Cardiac fibroblast (primary cell): ENCODE results near the gene MOCS2.

ENCODE experiments used
- DNase-seq, 2 donors: peaks; one replicate each; pipeline versions ENCODE4 v3.0.0 to v3.0.0-alpha.2; 2010; ENCODE audit warnings: low read depth in 2 of 2
- H3K4me3 ChIP-seq, 2 donors: replicated peaks in 1 of 2; 1 replicate in 1 of 2; 2 replicates in 1 of 2; pipeline ENCODE4 v1.5.1; 2011; ENCODE audit warnings: low read depth in 2 of 2, low read length in 2 of 2, mild to moderate bottlenecking in 2 of 2, moderate library complexity in 1 of 2
- TF ChIP-seq, protein P1 (sequence below): IDR thresholded peaks from one replicate; pipeline ENCODE4 v1.5.1; 2011; ENCODE audit warnings: low read depth, mild to moderate bottlenecking, low read length, inconsistent platforms

MOCS2 gene

DNA sequence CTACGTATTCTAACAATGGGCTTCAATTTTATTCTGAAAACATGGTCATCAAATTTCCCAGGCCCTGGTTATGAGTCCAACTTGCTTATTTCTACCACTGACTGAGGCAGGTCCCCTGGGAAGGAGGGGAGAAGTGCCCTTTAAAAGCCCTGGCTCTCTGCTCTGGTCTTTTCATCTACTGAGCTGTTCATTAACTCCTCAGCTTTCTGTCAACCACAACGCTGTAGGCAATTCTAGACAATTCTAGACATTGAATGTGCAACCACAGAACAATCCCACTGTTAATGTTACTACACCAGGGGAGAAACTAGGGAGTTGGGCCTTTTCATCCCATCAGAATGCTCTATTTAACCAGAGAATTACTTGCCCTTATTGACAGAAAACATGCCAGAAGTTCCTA is 10.0 kb downstream of the MOCS2 start:
- no peak for DNase-seq
- TF ChIP-seq, protein P1, sequence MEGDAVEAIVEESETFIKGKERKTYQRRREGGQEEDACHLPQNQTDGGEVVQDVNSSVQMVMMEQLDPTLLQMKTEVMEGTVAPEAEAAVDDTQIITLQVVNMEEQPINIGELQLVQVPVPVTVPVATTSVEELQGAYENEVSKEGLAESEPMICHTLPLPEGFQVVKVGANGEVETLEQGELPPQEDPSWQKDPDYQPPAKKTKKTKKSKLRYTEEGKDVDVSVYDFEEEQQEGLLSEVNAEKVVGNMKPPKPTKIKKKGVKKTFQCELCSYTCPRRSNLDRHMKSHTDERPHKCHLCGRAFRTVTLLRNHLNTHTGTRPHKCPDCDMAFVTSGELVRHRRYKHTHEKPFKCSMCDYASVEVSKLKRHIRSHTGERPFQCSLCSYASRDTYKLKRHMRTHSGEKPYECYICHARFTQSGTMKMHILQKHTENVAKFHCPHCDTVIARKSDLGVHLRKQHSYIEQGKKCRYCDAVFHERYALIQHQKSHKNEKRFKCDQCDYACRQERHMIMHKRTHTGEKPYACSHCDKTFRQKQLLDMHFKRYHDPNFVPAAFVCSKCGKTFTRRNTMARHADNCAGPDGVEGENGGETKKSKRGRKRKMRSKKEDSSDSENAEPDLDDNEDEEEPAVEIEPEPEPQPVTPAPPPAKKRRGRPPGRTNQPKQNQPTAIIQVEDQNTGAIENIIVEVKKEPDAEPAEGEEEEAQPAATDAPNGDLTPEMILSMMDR = no peak

DNA sequence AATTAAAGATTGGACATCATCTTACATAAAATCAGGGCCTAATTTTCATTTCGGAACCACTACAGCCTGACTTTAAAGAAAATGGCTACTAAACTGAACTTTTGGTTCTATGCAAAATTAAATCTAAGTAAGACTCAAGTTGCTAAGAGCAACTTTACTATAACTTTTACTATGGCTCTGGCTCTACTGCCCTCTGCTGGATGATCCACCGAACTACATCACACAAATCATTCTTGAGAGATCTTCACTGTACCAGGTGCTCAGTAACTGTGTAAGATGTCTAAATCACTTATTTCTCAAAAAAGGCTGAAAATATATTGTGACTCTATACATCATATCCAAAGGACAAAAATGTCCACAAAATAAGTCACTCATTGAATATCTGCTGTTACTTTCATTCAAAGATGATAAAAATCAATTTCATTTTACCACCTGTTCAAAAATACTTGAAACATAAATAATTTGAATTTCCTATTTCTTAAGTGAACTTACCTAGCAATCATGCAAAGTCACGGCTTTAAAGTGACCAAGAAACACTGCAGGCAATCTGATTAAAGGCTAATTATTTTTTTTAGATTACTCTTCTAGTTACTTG is 13.5 kb downstream of the MOCS2 start:
- TF ChIP-seq, protein P1 = peak; percentile 70
- DNase-seq = peak; percentile 81 to 84
- no peak overlapping the region for H3K4me3 ChIP-seq

More for the DNA sequence above, 10.0 kb downstream of the MOCS2 start:
- no peak overlapping the region for H3K4me3 ChIP-seq

DNA sequence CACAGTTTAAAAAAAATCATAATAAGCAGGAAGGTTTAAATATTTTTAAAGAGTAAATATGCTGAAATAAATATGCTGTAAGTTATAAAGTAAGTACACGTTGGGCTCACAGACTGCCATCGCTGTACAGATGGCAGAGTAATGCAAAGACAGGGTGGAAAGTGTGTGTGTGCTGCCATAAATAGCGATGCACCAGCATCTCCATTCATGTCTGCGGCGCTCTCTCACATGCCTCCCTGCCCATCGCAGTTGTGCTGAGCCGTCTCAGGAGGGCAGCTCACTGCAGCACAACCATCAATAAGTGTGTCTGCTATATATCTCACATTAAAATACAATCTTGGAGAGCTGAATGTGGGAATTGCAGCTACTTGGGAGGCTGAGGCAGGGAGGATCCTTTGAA is 14.3 kb downstream of the MOCS2 start:
- TF ChIP-seq, protein P1 = no peak
- no peak for DNase-seq
- H3K4me3 ChIP-seq = no peak overlapping the region

DNA sequence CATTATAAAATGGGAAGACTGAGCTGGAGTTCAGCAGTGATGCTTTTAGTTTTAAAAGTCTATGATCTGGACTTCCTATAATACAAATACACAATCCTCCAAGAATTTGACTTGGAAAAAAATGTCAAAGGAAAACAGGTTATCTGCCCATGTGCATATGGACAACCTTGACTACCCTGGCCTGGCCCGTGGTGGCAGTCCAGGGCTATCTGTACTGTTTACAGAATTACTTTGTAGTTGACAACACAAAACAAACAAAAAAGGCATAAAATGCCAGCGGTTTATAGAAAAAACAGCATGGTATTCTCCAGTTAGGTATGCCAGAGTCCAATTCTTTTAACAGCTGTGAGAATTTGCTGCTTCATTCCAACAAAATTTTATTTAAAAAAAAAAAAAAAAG is 17.3 kb downstream of the MOCS2 start:
- DNase-seq = no peak
- H3K4me3 ChIP-seq = no peak overlapping the region
- TF ChIP-seq, protein P1 = no peak

DNA sequence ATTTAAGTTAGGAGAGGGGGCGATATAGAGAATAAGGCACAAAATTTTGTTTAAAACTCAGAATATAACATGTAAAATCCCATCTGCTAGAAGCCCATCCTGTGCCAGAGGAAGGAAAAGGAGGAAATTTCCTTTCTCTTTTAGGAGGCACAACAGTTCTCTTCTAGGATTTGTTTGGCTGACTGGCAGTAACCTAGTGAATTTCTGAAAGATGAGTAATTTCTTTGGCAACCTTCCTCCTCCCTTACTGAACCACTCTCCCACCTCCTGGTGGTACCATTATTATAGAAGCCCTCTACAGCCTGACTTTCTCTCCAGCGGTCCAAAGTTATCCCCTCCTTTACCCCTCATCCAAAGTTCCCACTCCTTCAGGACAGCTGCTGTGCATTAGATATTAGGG is 18.3 kb downstream of the MOCS2 start:
- TF ChIP-seq, protein P1 = peak; percentile 10
- peak; percentile 62 to 75 for DNase-seq

DNA sequence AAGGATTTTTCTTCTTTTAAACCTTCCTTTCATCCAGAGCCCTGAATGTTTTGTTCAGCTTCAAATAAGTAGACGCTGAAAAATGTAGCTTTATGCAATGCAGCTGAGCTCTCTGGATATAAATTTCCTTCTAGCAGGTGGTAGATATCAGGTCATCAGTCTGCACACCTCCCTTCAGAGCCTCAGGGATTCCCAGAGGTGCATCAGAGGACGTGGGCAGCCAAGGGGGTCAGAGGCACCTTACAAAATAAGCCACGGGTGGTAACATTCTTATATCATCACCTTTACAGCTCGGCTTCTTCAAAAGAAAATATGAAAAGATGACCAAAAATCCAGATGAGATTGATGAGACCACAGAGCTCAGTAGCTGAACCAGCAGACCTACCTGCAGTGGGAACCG is 19.3 kb downstream of the MOCS2 start:
- no peak for DNase-seq
- TF ChIP-seq, protein P1 = no peak
- H3K4me3 ChIP-seq = no peak overlapping the region

More for the DNA sequence above, 18.3 kb downstream of the MOCS2 start:
- no peak overlapping the region for H3K4me3 ChIP-seq

DNA sequence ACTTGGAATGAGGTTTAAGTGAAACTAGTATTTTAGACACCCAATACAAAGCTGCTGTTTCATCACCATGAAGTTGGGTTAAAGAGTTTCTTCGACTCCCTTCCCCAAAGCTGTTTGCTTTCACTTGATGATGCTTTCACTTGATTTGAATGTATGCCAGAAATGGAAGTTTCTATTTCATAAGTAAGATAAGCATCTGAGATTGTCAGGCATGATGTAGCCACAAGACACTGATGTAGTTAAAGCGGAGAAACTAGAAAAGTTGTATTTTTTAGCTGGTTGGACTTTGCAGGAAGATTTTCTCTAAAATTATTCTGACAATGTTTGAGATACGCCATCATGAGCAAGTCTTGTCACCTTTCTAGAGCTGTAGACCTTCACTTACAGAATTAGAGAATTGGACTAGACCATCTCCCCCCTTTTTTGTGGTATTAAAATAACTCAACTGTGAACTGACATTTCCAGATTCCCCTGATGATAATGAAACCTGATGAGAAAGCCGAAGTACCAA is 20.0 kb downstream of the MOCS2 start:
- no peak overlapping the region for H3K4me3 ChIP-seq
- TF ChIP-seq, protein P1 = no peak
- peak in 1 of 2 donors; percentile 19 for DNase-seq
